Activated naive CD8-positive, alpha-beta T cell treated with anti-CD3 and anti-CD28 coated beads, Interleukin-2, amount 50 U/mL, for 24 hours (primary cell): ENCODE measurements around the gene CMIP.

Source experiments
- ATAC-seq: fragments of 150-1000 bp; cut with Tn5 transposase; one replicate; pipeline ENCODE4 v1.10.0; 2021
- DNase-seq: peaks from one replicate; pipeline ENCODE4 v3.0.0; 2021
- H3K27ac Mint-ChIP-seq: one replicate; pipeline ENCODE4 v1.8.0; 2021; ENCODE audit warnings: mild to moderate bottlenecking, mixed read lengths
- H3K27me3 Mint-ChIP-seq: one replicate; pipeline ENCODE4 v1.8.0; 2021; ENCODE audit warnings: mixed read lengths
- H3K36me3 Mint-ChIP-seq: one replicate; pipeline ENCODE4 v1.8.0; 2021; ENCODE audit warnings: low read depth, mixed read lengths
- H3K4me1 Mint-ChIP-seq: one replicate; pipeline ENCODE4 v1.8.0; 2021; ENCODE audit warnings: mixed read lengths
- H3K4me3 Mint-ChIP-seq: one replicate; pipeline ENCODE4 v1.8.0; 2021; ENCODE audit warnings: mild to moderate bottlenecking, moderate library complexity, mixed read lengths
- H3K9me3 Mint-ChIP-seq: one replicate; pipeline ENCODE4 v1.8.0; 2021; ENCODE audit warnings: mixed read lengths

Gene CMIP

DNA sequence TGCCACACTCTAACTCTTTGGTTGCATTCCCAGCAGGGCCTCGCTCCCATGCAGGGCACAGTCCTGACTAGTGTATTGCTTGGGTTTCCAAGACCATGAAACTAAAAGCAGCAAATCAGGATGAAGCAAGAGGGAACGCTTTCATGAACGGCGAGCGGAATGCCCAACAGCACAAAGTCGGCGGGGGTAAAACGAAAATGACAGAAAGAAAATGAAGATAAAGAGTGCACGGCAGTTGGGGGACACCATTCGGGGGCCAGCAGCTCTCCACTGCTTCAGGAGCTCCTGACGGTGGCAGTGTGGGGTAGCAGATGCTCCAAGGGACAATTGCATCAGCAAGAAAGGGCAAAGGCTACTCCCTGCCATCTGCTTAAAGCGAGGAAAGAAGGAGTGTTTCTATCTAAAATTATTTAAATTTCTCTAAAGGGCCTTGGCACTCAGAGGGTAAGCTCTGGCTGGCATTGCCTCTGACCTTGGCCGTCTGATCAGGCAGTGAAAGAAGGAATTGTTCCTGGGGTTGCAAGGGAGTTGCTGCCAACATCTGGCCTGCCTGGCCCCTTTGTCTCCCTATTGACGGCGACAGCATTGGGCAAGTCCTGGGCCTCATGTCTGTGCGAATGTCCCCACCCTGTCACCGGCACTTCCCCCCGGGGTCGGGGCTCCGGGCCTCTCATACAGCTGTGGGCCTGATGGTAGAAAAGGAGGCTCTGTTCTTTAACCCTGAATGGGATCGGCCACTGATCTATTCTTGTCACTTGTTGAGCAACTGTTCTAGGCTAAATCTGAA lies 138.2 kb downstream of the CMIP start:
- Mint-ChIP-seq H3K36me3 (no peaks in the 10 kb centered on the region), H3K9me3 (no peaks in the 10 kb centered on the region), H3K4me1 (no peaks in the 10 kb centered on the region), H3K4me3 (no peak overlapping the region), H3K27ac (no peak overlapping the region), H3K27me3 (no peaks in the 10 kb centered on the region)
- no peak for ATAC-seq
- no peak for DNase-seq

DNA sequence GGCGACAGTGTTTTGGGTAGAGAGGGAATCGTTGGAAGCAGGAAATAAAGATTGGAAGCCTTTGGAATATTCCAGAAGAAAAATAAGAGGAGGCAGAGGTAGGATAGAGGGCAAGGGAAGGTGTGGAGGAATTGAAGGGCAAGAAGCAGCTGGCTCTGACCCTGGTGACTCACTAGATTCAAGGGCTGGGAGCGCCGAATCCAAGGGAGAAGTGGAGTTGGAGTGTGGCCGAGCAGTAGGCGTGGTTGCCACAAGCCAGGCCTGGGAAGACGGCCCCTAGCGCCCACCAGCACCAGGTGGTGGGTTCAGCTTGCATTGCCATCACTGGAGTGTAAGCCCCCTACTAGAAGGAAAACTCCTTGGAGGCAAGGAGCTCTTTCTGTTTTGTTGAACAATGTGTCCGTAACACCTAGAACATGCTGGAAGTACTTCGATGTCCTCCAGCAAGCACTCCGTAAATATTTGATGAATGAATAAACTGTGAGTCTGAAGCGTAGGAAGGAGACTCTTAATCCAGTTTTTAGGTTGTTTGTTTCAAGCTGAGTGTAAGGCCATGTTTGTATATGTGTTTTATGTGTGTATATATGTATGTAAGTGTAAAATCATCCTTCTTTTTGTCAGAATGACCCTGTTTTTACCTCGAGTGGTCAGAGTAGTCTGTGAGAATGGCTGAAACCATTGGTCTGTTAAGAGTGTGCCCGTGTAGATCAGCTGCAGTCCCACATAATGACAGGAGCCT lies 139.5 kb downstream of the CMIP start:
- Mint-ChIP-seq H3K27me3 (no peaks in the 10 kb centered on the region), H3K9me3 (no peaks in the 10 kb centered on the region), H3K4me3 (no peak overlapping the region), H3K36me3 (peaks cover 2% of the 10 kb centered on the region), H3K27ac (no peak overlapping the region), H3K4me1 (no peaks in the 10 kb centered on the region)
- ATAC-seq: no peak
- DNase-seq: no peak

DNA sequence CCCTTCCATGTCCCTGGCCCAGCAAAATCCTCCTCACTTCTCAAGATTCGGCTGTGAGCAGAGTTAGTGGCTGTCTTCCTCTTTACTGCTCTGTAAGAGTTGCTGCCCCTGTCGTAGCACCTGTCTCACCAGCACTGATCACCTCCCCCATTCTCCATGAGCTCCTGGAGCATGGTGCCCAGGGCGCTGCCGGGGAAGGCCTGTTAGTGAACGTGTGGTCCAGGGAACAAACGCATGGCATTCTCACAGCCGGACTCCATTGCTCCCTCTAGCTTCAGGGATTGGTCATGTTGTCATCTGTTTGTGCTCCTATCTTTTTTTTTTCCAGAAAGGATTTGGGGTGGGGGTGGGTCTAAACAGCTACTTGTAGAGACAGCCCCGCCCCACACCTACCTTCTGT lies 141.2 kb downstream of the CMIP start:
- DNase-seq (no peak), ATAC-seq (no peak)
- no peak overlapping the region for H3K27ac Mint-ChIP-seq
- no peaks in the 10 kb centered on the region for H3K27me3 Mint-ChIP-seq
- H3K9me3 Mint-ChIP-seq: no peaks in the 10 kb centered on the region
- no peaks in the 10 kb centered on the region for H3K4me1 Mint-ChIP-seq
- no peak overlapping the region for H3K4me3 Mint-ChIP-seq
- H3K36me3 Mint-ChIP-seq: peaks cover 2% of the 10 kb centered on the region

DNA sequence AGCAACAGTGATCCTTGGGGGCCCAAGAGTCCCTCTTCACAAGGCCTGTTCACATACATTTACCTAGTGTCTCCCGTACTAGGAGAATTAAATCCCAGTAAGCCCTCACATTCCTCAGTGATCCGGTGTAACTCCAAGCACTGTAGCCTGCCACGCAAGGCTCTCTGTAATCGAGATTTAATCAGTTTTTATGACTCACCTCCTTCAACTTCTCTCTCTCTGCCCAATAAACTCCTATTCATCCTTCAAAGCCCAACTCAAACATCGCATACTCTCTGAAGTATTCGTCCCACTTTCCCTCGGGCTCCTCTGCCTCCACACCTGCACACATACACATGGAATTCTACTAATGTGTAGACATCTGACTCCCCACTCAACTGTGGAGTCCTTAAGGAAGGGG lies 141.8 kb downstream of the CMIP start:
- no peak overlapping the region for H3K4me3 Mint-ChIP-seq
- H3K27me3 Mint-ChIP-seq: no peaks in the 10 kb centered on the region
- no peak overlapping the region for H3K27ac Mint-ChIP-seq
- H3K4me1 Mint-ChIP-seq: no peaks in the 10 kb centered on the region
- peaks cover 2% of the 10 kb centered on the region for H3K36me3 Mint-ChIP-seq
- H3K9me3 Mint-ChIP-seq: no peaks in the 10 kb centered on the region
- ATAC-seq: no peak
- DNase-seq: no peak

DNA sequence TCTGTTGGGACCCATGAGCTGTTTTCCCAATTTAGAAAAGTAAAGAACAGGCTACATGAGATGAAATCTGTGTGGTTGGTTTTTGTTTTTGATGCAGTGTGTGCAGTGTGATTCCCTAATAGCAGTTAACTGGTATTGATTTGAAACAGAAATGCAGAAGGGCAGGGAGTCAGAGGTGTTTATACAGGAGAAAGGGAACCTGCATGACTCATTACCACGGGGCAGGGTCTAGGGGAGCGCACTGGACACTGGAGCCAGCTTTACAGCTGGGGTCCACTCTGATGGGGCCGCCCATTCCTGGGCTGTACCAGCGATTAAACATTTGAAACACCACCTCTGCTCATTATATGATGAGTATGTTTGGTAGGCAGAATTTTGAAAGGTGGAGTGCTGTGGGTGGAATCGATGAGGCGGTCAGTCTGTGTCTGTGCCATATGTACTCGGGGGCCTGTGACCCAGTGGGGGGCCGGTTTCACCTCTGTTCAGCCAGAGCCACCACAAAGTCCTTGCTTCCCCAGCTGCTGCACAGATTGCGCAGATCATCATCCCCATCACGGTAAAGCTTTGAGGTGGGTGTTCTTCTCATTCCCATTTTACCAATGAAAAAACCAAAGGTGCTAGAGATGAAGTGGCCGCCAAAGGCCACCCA lies 142.5 kb downstream of the CMIP start:
- no peak for ATAC-seq
- H3K4me1 Mint-ChIP-seq: no peaks in the 10 kb centered on the region
- DNase-seq: no peak
- H3K36me3 Mint-ChIP-seq: peaks cover 2% of the 10 kb centered on the region
- no peaks in the 10 kb centered on the region for H3K27me3 Mint-ChIP-seq
- H3K27ac Mint-ChIP-seq: no peak overlapping the region
- no peaks in the 10 kb centered on the region for H3K9me3 Mint-ChIP-seq
- no peak overlapping the region for H3K4me3 Mint-ChIP-seq

DNA sequence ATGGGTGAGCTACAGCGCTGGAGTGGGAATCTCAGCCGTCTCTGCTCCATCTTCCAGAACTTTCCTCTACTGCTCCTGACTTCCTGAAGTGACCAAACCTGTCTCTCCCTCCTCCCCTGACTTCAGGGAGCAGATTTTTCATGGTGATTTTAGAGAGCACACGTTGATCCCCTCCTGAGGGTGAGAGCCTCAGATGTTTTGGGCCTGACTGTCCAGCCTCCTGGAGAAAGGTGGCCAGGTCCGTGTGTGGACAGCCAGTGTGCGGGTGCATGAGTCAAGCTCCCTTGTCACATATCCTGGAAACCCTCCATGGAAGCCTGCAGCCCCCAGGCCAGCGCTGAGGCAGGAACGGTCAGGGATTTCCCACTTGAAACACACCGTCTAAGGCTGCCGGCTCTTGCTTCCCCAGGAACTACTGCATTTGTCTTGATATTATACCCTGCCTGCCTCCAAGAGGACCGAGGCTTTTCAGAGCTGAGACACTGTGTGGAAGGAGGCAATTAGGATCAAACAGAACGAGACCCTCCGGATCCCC lies 143.1 kb downstream of the CMIP start:
- H3K27me3 Mint-ChIP-seq: no peaks in the 10 kb centered on the region
- no peak overlapping the region for H3K27ac Mint-ChIP-seq
- peaks cover 2% of the 10 kb centered on the region for H3K36me3 Mint-ChIP-seq
- H3K9me3 Mint-ChIP-seq: no peaks in the 10 kb centered on the region
- no peaks in the 10 kb centered on the region for H3K4me1 Mint-ChIP-seq
- H3K4me3 Mint-ChIP-seq: no peak overlapping the region
- ATAC-seq (no peak), DNase-seq (no peak)

DNA sequence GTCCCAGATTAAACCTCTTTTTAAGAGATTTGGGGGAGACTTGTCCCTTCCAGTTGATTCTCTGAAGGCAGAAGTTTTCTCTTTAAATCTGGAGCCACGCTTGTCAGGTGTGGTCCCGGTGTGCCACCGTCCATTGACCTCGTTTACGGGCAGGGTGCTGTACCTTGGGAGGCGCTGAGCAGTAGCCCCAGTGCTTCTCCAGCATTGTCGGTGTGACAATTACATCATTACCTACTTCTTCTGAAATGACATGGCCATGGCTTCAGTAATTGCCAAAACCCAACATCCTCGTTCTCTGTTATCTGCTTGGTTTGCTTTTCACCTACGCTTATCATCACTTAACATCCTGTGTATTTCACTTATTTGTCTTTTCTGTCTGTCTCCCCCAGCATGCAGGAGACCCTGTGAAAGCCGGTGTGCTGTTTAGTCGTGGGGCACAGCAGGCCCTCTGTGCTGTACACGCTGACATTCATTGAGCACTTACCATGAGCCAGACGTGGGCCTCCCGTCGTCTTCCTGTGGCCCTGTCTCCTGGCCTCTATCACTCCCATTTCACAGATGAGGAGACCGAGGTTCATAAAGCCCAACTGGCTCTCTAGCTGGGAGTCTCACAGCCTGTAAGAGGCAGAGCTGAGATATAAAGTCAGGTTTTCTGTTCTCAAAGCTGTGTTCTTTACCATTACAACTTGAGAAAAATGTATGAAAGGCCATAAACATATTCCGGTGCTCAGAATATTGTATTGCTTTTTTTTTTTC lies 143.9 kb downstream of the CMIP start:
- Mint-ChIP-seq H3K27ac (no peak overlapping the region), H3K4me3 (no peak overlapping the region), H3K27me3 (no peaks in the 10 kb centered on the region), H3K9me3 (no peaks in the 10 kb centered on the region), H3K4me1 (no peaks in the 10 kb centered on the region), H3K36me3 (peaks cover 2% of the 10 kb centered on the region)
- ATAC-seq (no peak), DNase-seq (no peak)

DNA sequence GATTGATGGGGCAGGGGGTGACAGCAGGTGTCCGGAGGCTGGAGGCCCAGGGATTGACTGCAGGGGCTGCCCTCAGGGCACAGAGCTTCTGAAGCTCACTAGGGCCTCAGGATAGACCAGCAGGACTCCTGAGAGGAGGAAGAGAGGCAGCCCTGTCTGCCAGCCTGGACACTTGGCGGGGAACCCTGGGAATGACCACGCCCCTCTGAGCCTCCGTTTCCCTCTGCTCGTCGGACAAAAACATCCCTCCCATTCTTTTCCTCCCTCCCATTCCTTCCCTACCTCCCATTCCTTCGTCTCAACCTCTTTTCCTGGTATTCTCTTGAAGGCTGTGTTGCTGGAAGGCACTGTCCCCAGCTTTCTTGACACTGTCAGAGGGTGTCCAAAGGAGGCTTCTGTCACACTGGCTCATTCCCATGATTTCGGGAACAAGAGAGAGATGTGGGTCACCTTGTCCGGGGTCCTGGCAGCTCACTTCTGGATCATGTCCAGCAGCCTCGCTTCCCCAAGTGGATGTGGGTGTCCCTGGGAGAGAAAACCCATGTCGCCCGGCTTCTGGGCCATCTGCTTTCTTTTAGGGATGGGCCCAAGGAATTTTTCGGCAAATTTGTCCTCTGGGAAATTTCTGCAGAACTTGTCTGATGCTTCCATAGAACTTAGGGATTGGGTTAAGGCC lies 145.5 kb downstream of the CMIP start:
- peaks cover 1% of the 10 kb centered on the region for H3K4me1 Mint-ChIP-seq
- H3K27me3 Mint-ChIP-seq: no peaks in the 10 kb centered on the region
- no peak for DNase-seq

DNA sequence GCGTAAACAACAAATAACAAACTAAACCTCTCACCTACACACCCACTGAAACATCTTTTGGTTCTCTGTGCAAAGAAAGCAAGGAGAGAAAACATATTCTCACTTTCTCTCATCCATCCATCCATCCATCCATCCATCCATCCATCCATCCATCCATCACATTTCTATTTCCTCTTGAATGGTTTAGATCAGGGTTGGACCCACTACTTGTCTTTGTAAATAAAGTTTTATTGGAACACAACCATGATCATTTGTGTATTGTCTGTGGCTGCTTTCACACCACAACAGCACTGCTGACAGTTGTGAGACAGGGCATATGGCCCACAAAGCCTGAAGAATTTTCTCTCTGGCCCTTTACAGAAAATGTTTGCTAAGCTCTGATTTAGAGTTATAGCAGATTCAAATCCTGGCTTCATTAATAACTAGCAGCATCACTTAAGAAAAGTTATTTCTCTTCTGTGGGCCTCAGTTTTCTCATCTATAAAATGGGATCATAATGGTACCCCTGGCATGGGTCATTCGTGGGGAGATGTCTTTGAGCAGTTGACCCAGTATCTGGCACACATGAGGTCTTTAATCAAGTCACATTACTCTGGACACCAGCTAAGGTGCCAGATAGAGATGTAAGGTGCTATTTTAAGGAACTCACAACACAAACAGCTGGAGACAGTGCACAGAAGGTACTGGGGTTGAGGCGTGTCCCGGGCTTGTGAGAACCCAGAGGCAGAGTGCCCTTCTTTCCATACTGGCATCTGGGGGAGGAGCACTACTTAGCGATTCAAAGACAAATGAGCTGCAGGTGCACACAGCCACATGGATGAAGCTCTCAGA lies 146.3 kb downstream of the CMIP start:
- Mint-ChIP-seq H3K27me3 (no peaks in the 10 kb centered on the region), H3K36me3 (peaks cover 3% of the 10 kb centered on the region), H3K4me1 (peaks cover 3% of the 10 kb centered on the region), H3K9me3 (no peaks in the 10 kb centered on the region), H3K4me3 (no peak overlapping the region), H3K27ac (no peak overlapping the region)
- DNase-seq (no peak), ATAC-seq (no peak)

More for the DNA sequence above, 145.5 kb downstream of the CMIP start:
- Mint-ChIP-seq H3K9me3 (no peaks in the 10 kb centered on the region), H3K4me3 (no peak overlapping the region), H3K36me3 (peaks cover 3% of the 10 kb centered on the region), H3K27ac (no peak overlapping the region)
- no peak for ATAC-seq

DNA sequence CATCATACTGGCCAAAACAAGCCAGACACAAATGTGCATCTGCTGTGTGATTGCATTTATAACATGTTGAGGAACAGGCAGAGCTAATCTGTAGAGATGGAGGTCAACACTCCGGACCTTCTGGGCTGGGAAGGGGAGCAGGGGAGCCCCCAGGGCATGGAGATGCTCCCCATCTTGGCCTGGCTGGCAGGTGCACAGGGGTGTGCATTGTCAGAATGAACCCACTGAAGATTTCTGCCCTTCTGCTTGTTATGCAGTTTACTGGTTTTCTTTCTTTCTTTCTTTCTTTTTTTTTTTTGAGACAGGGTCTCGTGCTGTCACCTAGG lies 146.9 kb downstream of the CMIP start:
- Mint-ChIP-seq H3K9me3 (no peaks in the 10 kb centered on the region), H3K4me3 (no peak overlapping the region), H3K27ac (no peak overlapping the region), H3K36me3 (peaks cover 3% of the 10 kb centered on the region), H3K4me1 (peaks cover 5% of the 10 kb centered on the region), H3K27me3 (no peaks in the 10 kb centered on the region)
- DNase-seq (no peak), ATAC-seq (no peak)

DNA sequence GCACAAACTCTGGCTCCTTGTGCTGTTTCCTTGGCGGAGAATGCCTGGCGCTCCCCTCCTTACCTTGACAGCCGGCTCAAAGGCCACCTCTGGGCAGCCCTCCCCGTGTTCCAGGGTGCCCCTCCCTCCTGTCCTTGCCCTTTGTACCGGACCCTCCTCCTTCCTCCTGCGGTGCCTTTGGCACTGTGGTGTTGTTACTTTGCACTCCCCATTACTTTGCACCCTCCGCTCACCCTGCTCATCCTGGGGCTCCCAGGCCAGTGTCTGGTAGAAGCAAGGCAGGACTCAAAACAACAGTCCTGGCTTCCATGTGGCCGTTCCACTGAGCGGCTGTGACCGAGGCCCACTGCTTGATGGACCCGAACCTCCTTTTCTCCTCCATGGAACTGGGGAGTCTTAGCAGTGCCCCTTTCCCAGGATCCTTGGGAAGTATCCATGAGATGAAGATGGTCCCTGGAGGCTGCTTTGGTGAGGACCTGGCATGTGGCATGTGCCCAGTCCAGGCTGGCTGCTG lies 147.8 kb downstream of the CMIP start:
- Mint-ChIP-seq H3K27ac (no peak overlapping the region), H3K27me3 (no peaks in the 10 kb centered on the region), H3K4me1 (peaks cover 8% of the 10 kb centered on the region), H3K4me3 (no peak overlapping the region), H3K36me3 (peaks cover 3% of the 10 kb centered on the region), H3K9me3 (no peaks in the 10 kb centered on the region)
- DNase-seq (no peak), ATAC-seq (no peak)

DNA sequence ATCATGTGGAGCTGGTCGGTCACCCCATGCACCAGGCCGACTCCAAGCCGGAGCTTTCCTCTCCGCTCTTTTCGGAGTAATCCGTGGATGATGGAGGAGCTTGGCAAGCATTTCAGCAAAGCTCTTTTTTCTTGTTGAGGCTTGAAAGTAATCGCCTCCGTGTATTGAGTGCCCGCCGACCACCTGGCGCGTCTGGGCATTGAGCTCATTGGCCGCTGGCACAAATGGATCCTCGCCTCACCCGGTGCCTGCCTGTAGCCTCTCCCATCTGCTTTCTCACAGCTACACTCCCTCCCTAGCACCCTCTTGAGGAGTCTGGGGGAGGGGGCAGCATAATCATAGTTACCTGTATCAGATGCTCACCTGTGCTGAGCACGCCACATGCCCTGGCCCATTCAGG lies 148.9 kb downstream of the CMIP start:
- peaks cover 8% of the 10 kb centered on the region for H3K4me1 Mint-ChIP-seq
- DNase-seq: no peak
- H3K27me3 Mint-ChIP-seq: no peaks in the 10 kb centered on the region

DNA sequence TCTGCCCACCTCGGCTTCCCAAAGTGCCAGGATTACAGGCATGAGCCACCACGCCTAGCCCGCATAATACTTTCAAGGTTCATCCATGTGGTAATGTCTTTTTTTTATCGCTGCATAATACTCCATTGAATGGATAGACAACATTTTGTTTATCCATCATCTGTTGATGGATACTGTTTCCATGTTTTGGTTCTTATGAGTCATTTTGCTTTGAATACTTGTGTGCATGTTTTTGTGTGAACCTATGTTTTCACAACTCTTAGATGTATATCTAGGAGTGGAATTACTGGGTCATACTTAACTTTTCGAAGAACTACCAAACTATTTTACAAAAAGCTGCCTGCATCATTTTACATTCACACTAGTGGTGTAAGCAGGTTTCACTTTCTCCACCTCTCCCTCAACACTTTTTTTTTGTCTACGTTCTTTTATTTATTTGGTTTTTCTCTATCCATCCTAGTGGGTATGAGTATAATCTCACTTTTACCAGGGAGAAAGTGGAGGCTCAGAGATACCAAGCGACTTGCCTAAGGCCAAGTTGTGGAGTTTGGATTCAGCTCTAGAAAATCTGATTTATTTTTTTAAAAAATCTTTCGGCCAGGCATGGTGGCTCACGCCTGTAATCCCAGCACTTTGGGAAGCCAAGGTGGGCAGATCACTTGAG lies 151.2 kb downstream of the CMIP start:
- ATAC-seq: peak; percentile 45
- Mint-ChIP-seq H3K27me3 (no peaks in the 10 kb centered on the region), H3K4me1 (peaks cover 8% of the 10 kb centered on the region), H3K4me3 (no peak overlapping the region), H3K36me3 (peaks cover 2% of the 10 kb centered on the region), H3K9me3 (no peaks in the 10 kb centered on the region), H3K27ac (no peak overlapping the region)
- DNase-seq: no peak

More for the DNA sequence above, 148.9 kb downstream of the CMIP start:
- no peak overlapping the region for H3K27ac Mint-ChIP-seq
- no peaks in the 10 kb centered on the region for H3K9me3 Mint-ChIP-seq
- H3K36me3 Mint-ChIP-seq: peaks cover 3% of the 10 kb centered on the region
- ATAC-seq: no peak
- H3K4me3 Mint-ChIP-seq: no peak overlapping the region
